ENCODE data around the gene ZSCAN9.

- TF ChIP-seq EZH2phosphoT487 (IDR thresholded peaks at IDR 0.05; ENCODE audit: low read length) (no peak), EZH2 (optimal IDR thresholded peaks at IDR 0.05; ENCODE audit: low read depth, low read length) (no peak), CTCF (IDR thresholded peaks at IDR 0.05; ENCODE audit: low read length) (no peak)
Measured at GRCh38 chr6:28263922-28264321, 38.8 kb downstream of the ZSCAN9 start.
